Measurements from ENCODE around the gene PWP1.

Gene PWP1

GRCh38 chr12:107685360-107686248 lies at the start of gene PWP1:
Gene PWP1, plus strand, starts transcription at chr12:107685799. Its CDS starts 101 bp downstream, at chr12:107685900.
- peak; percentile 100 for DNase-seq (ENCODE audit: low spot score)

GRCh38 chr12:107641154-107641553 lies 44.4 kb upstream of the PWP1 start:
- no peak for DNase-seq (ENCODE audit: low spot score)

- DNase-seq (ENCODE audit: low spot score): no peak
Observed at GRCh38 chr12:107642240-107642639, 43.4 kb upstream of the PWP1 start.

GRCh38 chr12:107645630-107646333 lies 39.8 kb upstream of the PWP1 start:
- DNase-seq (ENCODE audit: low spot score): no peak

GRCh38 chr12:107646436-107646835 lies 39.2 kb upstream of the PWP1 start:
- no peak for DNase-seq (ENCODE audit: low spot score)

GRCh38 chr12:107649661-107650061 lies 35.9 kb upstream of the PWP1 start:
- DNase-seq (ENCODE audit: low spot score): no peak

GRCh38 chr12:107650977-107651376 lies 34.6 kb upstream of the PWP1 start:
- no peak for DNase-seq (ENCODE audit: low spot score)

- DNase-seq (ENCODE audit: low spot score): no peak
Observed at GRCh38 chr12:107651571-107652449, 33.8 kb upstream of the PWP1 start.

GRCh38 chr12:107653519-107653918 lies 32.1 kb upstream of the PWP1 start:
- no peak for DNase-seq (ENCODE audit: low spot score)

- no peak for DNase-seq (ENCODE audit: low spot score)
Observed at GRCh38 chr12:107654873-107655272, 30.7 kb upstream of the PWP1 start.

GRCh38 chr12:107655281-107656065 lies 30.1 kb upstream of the PWP1 start:
- DNase-seq (ENCODE audit: low spot score): no peak

- no peak for DNase-seq (ENCODE audit: low spot score)
Observed at GRCh38 chr12:107656302-107656701, 29.3 kb upstream of the PWP1 start.

GRCh38 chr12:107657133-107657532 lies 28.5 kb upstream of the PWP1 start:
- DNase-seq (ENCODE audit: low spot score): no peak

GRCh38 chr12:107657621-107658020 lies 28.0 kb upstream of the PWP1 start:
- DNase-seq (ENCODE audit: low spot score): no peak

- DNase-seq (ENCODE audit: low spot score): peak; percentile 32
Observed at GRCh38 chr12:107660235-107660634, 25.4 kb upstream of the PWP1 start.

- no peak for DNase-seq (ENCODE audit: low spot score)
Observed at GRCh38 chr12:107660861-107661415, 24.7 kb upstream of the PWP1 start.

GRCh38 chr12:107661830-107662229 lies 23.8 kb upstream of the PWP1 start:
- no peak for DNase-seq (ENCODE audit: low spot score)

- no peak for DNase-seq (ENCODE audit: low spot score)
Observed at GRCh38 chr12:107662484-107662883, 23.1 kb upstream of the PWP1 start.

GRCh38 chr12:107663277-107663676 lies 22.3 kb upstream of the PWP1 start:
- no peak for DNase-seq (ENCODE audit: low spot score)

- DNase-seq (ENCODE audit: low spot score): no peak
Observed at GRCh38 chr12:107666009-107666408, 19.6 kb upstream of the PWP1 start.

GRCh38 chr12:107667464-107667863 lies 18.1 kb upstream of the PWP1 start:
- DNase-seq (ENCODE audit: low spot score): no peak

Measured in LoVo (cell line).